GM21619 (cell line): ENCODE measurements around the gene TSC2.
"Not testable (repeated sequence)": the region's sequence is repeated elsewhere in the genome, so short reads cannot be mapped to it uniquely, and the experiment has no call there.

Source experiments
- ATAC-seq: cut with Tn5 transposase; IDR thresholded peaks from one replicate; pipeline ENCODE4 v1.9.1; 2021; ENCODE audit not compliant: unreplicated experiment

TSC2 gene

DNA sequence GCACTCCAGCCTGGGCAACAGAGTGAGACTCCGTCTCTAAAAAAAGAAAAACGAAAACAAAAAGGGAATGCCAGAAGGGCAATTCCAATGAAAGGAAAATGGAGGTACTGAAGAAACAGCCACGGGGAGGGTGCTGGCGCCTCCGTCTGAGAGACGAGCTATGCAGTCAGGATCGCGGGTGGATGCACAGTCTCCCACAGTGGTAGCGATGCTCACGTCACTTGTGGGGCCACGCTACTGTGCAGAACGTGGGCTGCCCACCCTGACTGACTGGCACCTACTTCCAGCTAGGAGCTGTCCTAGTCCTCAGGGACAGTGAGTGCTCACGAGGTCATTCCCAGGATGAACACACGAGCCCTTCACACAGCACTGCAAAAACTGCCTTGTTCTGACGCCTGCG, 53.8 kb downstream of the TSC2 start:
- not testable (repeated sequence) for ATAC-seq

DNA sequence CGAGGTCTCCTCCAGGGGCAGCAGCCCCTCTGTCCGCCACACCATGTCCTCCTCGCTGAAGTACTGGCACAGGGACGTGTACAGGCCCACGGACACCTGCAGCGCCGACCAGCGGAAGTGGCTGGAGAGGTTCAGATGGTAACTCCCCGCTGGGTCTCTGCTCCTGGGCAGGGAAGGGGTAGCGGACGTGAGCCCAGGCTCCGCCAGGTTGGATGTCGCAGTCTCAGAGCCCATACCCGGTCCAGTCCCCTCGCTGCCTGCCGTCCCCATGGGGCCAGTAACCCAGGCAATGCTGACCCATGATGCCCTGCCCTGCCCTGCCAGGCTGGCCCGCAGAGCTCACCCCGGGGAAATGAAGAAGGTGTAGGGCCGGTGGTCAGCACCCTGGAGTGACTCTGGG, 54.7 kb downstream of the TSC2 start:
- ATAC-seq, result no peak

DNA sequence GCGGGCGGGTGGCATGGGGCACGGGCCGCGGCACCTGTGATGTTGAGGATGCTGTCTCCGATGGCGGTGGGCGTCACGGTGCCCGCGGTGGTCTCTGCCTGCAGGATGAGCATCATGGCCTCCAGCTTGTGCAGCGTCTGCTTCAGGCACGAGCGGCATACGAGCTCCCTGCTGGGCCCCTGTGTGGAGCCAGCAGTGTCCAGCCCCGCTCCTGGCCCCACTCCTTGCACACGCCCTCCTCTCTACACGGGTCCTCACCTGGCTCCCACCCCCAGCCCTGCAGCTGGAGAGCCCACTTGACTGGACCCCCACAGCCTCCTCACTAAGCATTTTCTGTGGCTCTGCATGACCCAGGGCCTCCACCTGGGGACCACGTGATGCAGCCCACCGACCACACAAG, 56.7 kb downstream of the TSC2 start:
- not testable (repeated sequence) for ATAC-seq

DNA sequence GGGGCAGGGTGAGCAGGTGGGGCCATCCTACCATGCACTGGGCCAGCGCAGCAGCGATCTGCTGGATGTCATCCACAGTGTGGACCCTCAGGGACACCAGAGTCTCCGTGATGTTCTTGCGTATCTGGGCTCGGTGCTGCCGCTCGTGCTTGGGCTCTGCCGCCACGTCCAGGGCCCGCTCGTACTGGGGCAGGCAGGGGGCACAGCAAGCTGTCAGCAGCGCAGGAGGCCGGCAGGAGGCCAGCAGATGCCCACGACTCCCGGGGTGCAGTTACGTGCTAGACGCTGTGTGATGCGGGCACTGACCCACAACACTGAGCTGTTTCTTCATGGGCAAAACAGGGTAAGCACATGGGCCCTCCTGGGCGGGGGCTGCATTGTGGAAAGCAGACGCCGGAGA, 57.5 kb downstream of the TSC2 start:
- not testable (repeated sequence) for ATAC-seq

DNA sequence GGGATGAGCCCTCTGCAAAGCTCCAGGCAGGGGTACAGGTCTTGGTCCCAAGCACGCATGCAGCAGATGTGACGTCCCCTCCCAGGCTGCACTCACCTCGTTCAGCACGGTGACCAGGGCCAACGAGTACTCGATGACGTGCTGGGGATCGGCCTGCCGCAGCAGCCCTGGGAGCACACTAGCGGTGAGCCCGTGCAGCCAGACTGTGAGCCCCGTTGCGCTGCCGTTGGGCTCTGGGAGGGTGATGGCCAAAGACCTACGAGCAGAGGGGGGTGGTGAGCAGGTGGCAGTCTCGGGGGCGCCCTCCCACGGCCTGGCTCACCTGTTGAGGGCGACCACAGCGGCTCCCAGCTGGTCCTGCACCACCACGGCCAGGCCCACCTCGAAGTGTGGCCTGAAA, 58.0 kb downstream of the TSC2 start:
- ATAC-seq, result not testable (repeated sequence)

DNA sequence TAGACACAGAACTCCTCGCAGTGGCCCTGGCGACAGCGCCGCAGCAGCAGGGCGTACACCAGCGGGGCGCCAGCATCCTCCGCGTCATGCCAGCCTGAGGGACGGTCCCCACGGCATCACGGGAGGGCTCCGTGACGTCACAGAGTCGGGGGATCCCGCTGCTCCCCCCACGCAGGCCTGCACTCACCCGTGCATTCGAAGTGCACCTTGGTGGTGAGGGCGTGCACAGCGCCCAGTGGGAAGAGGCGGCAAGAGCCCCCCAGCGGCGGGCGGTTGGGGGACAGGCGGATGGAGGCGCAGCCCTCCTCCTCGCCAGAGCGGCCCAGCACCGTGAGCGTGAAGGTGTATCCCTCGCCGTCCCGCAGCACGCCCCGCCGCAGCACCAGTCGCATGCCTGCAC, 58.4 kb downstream of the TSC2 start:
- ATAC-seq, result not testable (repeated sequence)

GRCh38 chr16:2107121-2107790, 59.5 kb downstream of the TSC2 start:
- ATAC-seq, result not testable (repeated sequence)

DNA sequence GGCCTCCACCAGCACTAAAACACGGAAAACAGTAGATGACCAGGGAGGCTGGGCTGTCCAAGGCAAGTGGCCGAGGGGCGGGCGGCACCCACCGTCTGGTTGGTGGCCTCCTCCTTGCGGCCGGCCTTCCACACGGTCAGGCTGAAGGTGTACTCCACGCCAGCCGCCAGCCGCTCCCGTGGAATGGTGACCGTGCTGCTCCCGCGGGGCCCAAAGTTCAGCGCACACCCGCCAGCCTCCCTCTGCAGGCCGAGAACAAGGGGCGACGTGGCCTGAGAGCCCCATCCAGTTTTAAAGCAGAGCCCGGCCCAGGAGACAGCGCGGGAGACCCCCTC, 60.0 kb downstream of the TSC2 start:
- ATAC-seq, result not testable (repeated sequence)

DNA sequence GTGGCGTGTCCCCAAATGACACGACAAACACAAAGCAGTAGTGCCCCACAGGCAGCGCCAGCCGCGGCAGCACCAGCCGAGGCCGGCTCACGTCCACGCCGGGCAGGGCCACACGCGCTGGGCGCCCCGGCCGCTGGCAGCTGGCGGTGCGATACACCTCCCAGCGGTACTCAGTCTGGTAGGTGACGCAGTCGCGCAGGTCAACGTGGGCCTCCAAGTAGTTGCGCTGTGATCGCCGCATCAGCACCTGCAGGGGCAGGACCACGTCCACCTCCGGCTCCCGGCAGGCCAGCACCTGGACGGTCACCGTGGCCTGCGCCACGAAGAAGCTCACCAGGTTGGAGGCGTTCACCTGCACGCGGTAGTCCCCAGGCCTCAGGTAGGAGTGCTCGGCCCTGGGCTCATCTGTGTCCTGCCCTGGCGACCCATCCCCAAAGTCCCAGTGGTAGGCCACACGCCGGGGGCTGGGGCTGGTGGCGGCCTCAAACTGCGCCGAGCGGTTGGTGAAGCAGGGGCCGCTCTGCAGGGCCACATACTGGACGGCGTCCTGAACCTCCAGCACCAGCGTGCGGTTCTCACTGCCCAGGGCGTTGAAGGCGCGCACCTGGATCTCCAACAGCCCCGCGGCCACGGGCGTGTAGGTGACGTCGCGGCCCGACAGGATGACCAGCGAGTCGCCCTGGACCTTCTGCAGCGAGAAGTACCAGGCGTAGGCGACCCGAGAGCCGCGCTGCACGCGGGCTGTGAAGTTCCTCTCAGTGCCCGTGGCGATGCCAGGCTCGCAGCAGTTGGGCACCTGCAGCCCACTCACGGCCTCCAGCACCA, 60.9 kb downstream of the TSC2 start:
- not testable (repeated sequence) for ATAC-seq

DNA sequence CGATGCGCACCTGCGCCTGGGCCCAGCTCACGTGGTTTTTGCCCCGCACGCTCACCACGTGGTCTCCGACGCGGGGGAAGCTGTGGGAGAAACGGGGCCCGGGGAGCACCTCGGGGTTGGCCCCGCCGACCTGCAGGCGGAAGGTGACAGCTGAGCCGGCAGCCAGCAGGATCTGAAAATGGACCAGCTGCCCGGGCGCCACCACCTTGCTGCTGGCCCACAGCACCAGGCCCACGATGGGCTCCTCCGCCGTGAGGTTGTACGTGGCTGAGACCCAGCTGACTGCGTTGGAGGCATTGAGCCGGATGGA, 61.4 kb downstream of the TSC2 start:
- not testable (repeated sequence) for ATAC-seq

DNA sequence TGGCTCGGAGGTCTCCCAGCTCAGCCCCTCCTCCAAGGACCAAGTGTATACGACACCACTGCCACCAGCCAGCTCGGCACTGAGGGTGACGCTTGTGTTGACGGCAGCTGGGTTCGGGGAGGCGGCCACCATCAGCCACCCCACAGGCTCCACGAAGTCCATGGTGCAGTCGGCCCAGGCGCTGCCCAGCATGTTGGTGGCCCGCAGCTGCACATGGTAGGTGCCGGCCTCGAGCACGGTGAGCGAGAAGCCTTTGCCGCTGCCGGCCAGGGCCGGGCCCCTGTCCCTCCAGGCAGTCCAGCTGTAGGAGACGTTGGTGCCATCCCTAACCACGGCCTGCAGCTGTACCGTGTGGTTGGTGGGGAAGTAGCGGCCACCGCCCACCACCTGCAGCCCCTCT, 62.1 kb downstream of the TSC2 start:
- not testable (repeated sequence) for ATAC-seq

DNA sequence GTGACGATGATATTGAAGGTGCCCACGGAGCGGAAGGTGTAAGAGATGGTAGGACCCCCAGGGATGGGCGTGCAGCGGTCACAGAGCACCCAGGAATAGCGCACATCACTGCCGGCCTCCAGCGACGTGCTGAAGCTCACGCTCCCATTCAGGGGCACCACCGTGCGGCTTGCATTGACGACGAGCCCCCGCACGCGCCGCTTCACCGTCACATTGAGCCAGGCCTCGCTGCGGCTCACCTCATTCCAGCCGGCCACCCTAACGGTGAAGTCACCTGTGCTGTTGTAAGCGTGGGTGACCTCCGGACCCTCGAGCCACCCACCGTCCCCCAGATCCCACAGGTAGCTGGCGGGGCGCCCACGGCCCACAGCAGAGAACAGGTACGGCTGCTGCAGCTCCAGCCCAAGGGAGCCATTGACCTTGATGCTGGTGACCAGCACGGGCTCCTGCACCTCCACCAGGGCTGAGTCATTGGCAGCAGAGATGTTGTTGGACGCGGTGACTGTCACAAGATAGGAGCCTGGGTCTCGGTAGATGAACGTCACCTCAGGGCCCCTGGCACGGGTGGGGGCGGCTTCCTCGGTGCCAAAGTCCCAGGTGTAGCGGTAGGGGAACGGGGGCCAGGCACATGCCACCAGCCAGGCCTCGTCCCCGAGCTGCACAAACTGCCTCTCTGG, 62.7 kb downstream of the TSC2 start:
- not testable (repeated sequence) for ATAC-seq

GRCh38 chr16:2111009-2111353, 63.2 kb downstream of the TSC2 start:
- ATAC-seq, result not testable (repeated sequence)

GRCh38 chr16:2111412-2112335, 63.9 kb downstream of the TSC2 start:
- ATAC-seq, result not testable (repeated sequence)

- not testable (repeated sequence) for ATAC-seq
Measured at GRCh38 chr16:2112539-2113106, 64.8 kb downstream of the TSC2 start.

DNA sequence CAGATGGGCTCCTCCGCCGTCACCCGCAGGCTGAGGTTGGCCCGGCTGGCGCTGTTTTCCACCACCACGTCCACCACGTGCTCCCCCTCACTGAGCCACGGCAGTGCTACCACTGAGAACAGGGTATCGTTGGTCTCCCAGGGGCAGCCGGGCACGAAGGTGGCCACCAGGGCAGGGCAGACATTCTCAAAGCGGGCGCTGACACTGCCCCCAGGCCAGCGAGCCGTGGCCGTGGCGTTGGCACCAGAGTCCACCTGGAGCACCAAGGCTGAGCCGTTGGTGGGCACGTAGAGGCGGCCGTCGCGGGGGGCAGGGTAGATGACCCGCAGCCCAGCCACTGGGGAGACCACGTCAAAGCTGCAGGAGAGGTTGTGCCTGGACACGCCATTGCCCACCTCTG, 66.4 kb downstream of the TSC2 start:
- ATAC-seq, result not testable (repeated sequence)

- ATAC-seq, result not testable (repeated sequence)
Measured at GRCh38 chr16:2114885-2115590, 67.3 kb downstream of the TSC2 start.

DNA sequence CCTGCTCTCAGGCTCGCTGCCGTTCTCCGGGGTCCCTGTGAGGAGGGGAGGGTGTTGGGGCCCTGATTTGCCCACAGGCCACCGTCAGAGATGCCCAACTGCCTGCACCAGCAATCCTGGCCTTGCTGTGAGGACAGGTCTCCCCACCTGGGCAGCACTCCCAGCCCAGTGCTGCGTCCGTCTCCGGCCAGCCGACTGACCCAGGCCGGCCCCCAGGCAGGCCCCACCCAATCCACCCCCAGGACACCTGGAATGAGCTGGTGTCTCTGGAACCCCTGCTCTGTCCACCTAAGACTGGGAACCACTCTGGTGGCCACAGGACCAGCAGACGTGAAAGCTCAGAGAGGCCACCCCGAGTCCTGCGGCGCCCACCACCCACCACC, 67.8 kb downstream of the TSC2 start:
- no peak for ATAC-seq

- not testable (repeated sequence) for ATAC-seq
Measured at GRCh38 chr16:2116428-2116827, 68.6 kb downstream of the TSC2 start.

- ATAC-seq, result not testable (repeated sequence)
Measured at GRCh38 chr16:2117341-2117740, 69.6 kb downstream of the TSC2 start.
